ENCODE measurements around the gene IL32.
A peak's percentile ranks its signal among the peaks of the same experiment; 100 is the strongest.

The IL32 gene

GRCh38 chr16:3065069-3065741, at the start of gene IL32:
IL32 (plus strand) TSS chr16:3065640; CDS start chr16:3065812, 172 bp downstream.
- peak; percentile 36 for DNase-seq (ENCODE audit: low read depth, low spot score)
- peak within 1 kb of the TSS; percentile 25 for H3K4me3 ChIP-seq (ENCODE audit: low read depth, low read length)
- TF ChIP-seq, protein P1, sequence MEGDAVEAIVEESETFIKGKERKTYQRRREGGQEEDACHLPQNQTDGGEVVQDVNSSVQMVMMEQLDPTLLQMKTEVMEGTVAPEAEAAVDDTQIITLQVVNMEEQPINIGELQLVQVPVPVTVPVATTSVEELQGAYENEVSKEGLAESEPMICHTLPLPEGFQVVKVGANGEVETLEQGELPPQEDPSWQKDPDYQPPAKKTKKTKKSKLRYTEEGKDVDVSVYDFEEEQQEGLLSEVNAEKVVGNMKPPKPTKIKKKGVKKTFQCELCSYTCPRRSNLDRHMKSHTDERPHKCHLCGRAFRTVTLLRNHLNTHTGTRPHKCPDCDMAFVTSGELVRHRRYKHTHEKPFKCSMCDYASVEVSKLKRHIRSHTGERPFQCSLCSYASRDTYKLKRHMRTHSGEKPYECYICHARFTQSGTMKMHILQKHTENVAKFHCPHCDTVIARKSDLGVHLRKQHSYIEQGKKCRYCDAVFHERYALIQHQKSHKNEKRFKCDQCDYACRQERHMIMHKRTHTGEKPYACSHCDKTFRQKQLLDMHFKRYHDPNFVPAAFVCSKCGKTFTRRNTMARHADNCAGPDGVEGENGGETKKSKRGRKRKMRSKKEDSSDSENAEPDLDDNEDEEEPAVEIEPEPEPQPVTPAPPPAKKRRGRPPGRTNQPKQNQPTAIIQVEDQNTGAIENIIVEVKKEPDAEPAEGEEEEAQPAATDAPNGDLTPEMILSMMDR (IDR thresholded peaks at IDR 0.05; ENCODE audit: insufficient read depth, low read length, missing control alignments): no peak
- CTCF ChIA-PET: interaction anchor here (0.7 to 4.6 kb wide), 6 partner anchors 12 to 67 kb away, joined by 3 to 26 read pairs (median 4); no protein-coding TSS in a partner anchor
- POLR2A ChIA-PET: no interaction called here

- ChIA-PET CTCF (no interaction called here), POLR2A (no interaction called here)
- TF ChIP-seq, protein P1 (IDR thresholded peaks at IDR 0.05; ENCODE audit: insufficient read depth, low read length, missing control alignments): no peak
- no peak for DNase-seq (ENCODE audit: low read depth, low spot score)
- H3K4me3 ChIP-seq (ENCODE audit: low read depth, low read length): no peak overlapping the region
Observed at GRCh38 chr16:3015865-3016521, 49.4 kb upstream of the IL32 start.

GRCh38 chr16:3017344-3017743, 48.1 kb upstream of the IL32 start:
- H3K4me3 ChIP-seq (ENCODE audit: low read depth, low read length): no peak overlapping the region
- DNase-seq (ENCODE audit: low read depth, low spot score): no peak
- CTCF ChIA-PET: no interaction called here
- TF ChIP-seq, protein P1 (IDR thresholded peaks at IDR 0.05; ENCODE audit: insufficient read depth, low read length, missing control alignments): no peak
- POLR2A ChIA-PET: no interaction called here

- POLR2A ChIA-PET: no interaction called here
- TF ChIP-seq, protein P1 (IDR thresholded peaks at IDR 0.05; ENCODE audit: insufficient read depth, low read length, missing control alignments): no peak
- H3K4me3 ChIP-seq (ENCODE audit: low read depth, low read length): no peak within 1 kb of the TSS
- DNase-seq (ENCODE audit: low read depth, low spot score): no peak
- CTCF ChIA-PET: interaction anchor here (6.5 kb wide), 1 partner anchor 14 kb away, joined by 71 read pairs; no protein-coding TSS in a partner anchor
Observed at GRCh38 chr16:3017794-3018506, 47.5 kb upstream of the IL32 start, which contains the start of gene CLDN6. CLDN6 (minus strand) TSS chr16:3018183; CDS start chr16:3016021, 2,162 bp downstream.

- TF ChIP-seq, protein P1 (IDR thresholded peaks at IDR 0.05; ENCODE audit: insufficient read depth, low read length, missing control alignments): no peak
- DNase-seq (ENCODE audit: low read depth, low spot score): no peak
- ChIA-PET POLR2A (interaction anchor here (1.2 to 5.7 kb wide), 9 partner anchors 9 to 138 kb away, joined by 3 to 40 read pairs (median 6); no protein-coding TSS in a partner anchor), CTCF (interaction anchor here (0.7 to 6.5 kb wide), 8 partner anchors 7 to 110 kb away, joined by 3 to 71 read pairs (median 4); partner anchors contain the start of gene CLDN9)
- H3K4me3 ChIP-seq (ENCODE audit: low read depth, low read length): peak overlapping the region; percentile 98
Observed at GRCh38 chr16:3019594-3020246, 45.7 kb upstream of the IL32 start.
